GM12878 (cell line): Measurements from ENCODE around the gene RFX3. TPM values are rescaled to one million over a fixed set of nuclear protein-coding genes. Genes with fewer than 3 reads are reported as not detected.
A peak's percentile ranks its signal among the peaks of the same experiment; 100 is the strongest.

Experiments used
- EGR1 ChIP-seq, 2 experiments: IDR thresholded peaks; 1 replicate in 1 of 2; 2 replicates in 1 of 2; pipeline ENCODE4 v1.6.1; 2011 to 2012; ENCODE audit warnings: low read depth in 2 of 2, low read length in 2 of 2, borderline replicate concordance in 1 of 2, mild to moderate bottlenecking in 1 of 2, moderate library complexity in 1 of 2
- IRF4 ChIP-seq: IDR thresholded peaks from 2 replicates; pipeline ENCODE4 v1.6.1; 2011; ENCODE audit warnings: low read depth, low read length
- KLF5 ChIP-seq: fragments of 450-650 bp; IDR thresholded peaks from 2 replicates; pipeline ENCODE4 v1.6.1; 2014; ENCODE audit warnings: mild to moderate bottlenecking; ENCODE audit not compliant: partially characterized antibody
- MTA2 ChIP-seq: fragments of 450-650 bp; IDR thresholded peaks from 2 replicates; pipeline ENCODE4 v1.6.1; 2016; ENCODE audit warnings: low read depth, mild to moderate bottlenecking, moderate library complexity
- MYC ChIP-seq: IDR thresholded peaks from 2 replicates; pipeline ENCODE4 v1.6.1; 2011; ENCODE audit warnings: mild to moderate bottlenecking, low read length, moderate library complexity, inconsistent platforms; ENCODE audit not compliant: insufficient read depth, insufficient replicate concordance, insufficient read length, severe bottlenecking
- NR2C1 ChIP-seq: fragments of 450-650 bp; IDR thresholded peaks from 2 replicates; pipeline ENCODE4 v1.6.1; 2017; ENCODE audit warnings: antibody characterized with exemption, mild to moderate bottlenecking, moderate library complexity
- NRF1 ChIP-seq: conservative IDR thresholded peaks from 2 replicates; pipeline ENCODE4 v1.6.1; 2011; ENCODE audit warnings: mild to moderate bottlenecking, low read depth, low read length, improper control_type of control experiment
- POU2F2 ChIP-seq: IDR thresholded peaks from 3 replicates; pipeline ENCODE4 v1.6.1; 2011; ENCODE audit warnings: low read depth, mild to moderate bottlenecking, low read length, borderline replicate concordance
- RCOR1 ChIP-seq: conservative IDR thresholded peaks from 2 replicates; pipeline ENCODE4 v1.6.1; 2012; ENCODE audit warnings: low read depth, low read length, improper control_type of control experiment
- SMAD1 ChIP-seq: fragments of 450-650 bp; IDR thresholded peaks from 2 replicates; pipeline ENCODE4 v1.6.1; 2018; ENCODE audit warnings: mild to moderate bottlenecking, low read depth; ENCODE audit not compliant: partially characterized antibody
- STAT1 ChIP-seq: fragments of 450-650 bp; conservative IDR thresholded peaks from 2 replicates; pipeline ENCODE4 v1.6.1; 2014; ENCODE audit warnings: antibody characterized with exemption, mild to moderate bottlenecking
- SUZ12 ChIP-seq: fragments of 200-600 bp; sonication (generic); IDR thresholded peaks from one replicate; pipeline ENCODE4 v1.6.1; 2018; ENCODE audit warnings: antibody characterized with exemption, mild to moderate bottlenecking; ENCODE audit not compliant: unreplicated experiment
- YBX1 ChIP-seq: fragments of 450-650 bp; IDR thresholded peaks from 2 replicates; pipeline ENCODE4 v1.6.1; 2016; ENCODE audit warnings: antibody characterized with exemption
- ZNF24 ChIP-seq: fragments of 450-650 bp; IDR thresholded peaks from 2 replicates; pipeline ENCODE4 v1.6.1; 2017; ENCODE audit warnings: antibody characterized with exemption, mild to moderate bottlenecking
- ZNF622 ChIP-seq: fragments of 450-650 bp; IDR thresholded peaks from 2 replicates; pipeline ENCODE4 v1.6.1; 2017; ENCODE audit warnings: mild to moderate bottlenecking, inconsistent platforms
- polyA plus RNA-seq, 11 experiments: library from polyadenylated mRNA; depleted of rRNA in 4 of 11; unstranded in 6 of 11; stranded (reverse) in 5 of 11; fragments of >200 nt; fragmentation: Nextera tagmentation in 4 of 11; fragmentation: Illumina TruSeq in 1 of 11; extraction: Ambion mirVana in 4 of 11; extraction: Trizol in 1 of 11; gene quantifications; 1 replicate in 1 of 11; 2 replicates in 10 of 11; pipeline versions ENCODE4 v1.2.1 to v1.2.3, GENCODE V29; 2011 to 2016; ENCODE audit warnings: inconsistent platforms in 2 of 11, missing spikeins in 2 of 11, low read depth in 1 of 11
- total RNA-seq, 4 experiments: library from RNA; depleted of rRNA in 3 of 4; stranded (reverse); fragments of >200 nt in 3 of 4; fragmentation: Illumina TruSeq in 1 of 4; extraction: Trizol in 1 of 4; gene quantifications; 2 replicates each; pipeline versions ENCODE4 v1.2.1 to v1.2.3, GENCODE V29; 2013 to 2021
- TF ChIP-seq, protein P1 (sequence below): fragments of 450-650 bp; formaldehyde crosslinking; IDR thresholded peaks from 2 replicates; pipeline ENCODE4 v1.4.0; 2020; ENCODE audit warnings: mild to moderate bottlenecking, moderate library complexity
- TF ChIP-seq, protein P2 (sequence below): fragments of 450-650 bp; IDR thresholded peaks from 2 replicates; pipeline ENCODE4 v1.6.1; 2017; ENCODE audit warnings: low read depth, mild to moderate bottlenecking, moderate library complexity
- TF ChIP-seq, protein P3 (sequence below): fragments of 450-650 bp; formaldehyde crosslinking; IDR thresholded peaks from 2 replicates; pipeline ENCODE4 v1.4.0; 2022; ENCODE audit warnings: mild to moderate bottlenecking, moderate library complexity
- TF ChIP-seq, protein P4 (sequence below): IDR thresholded peaks from 2 replicates; pipeline ENCODE4 v1.6.1; 2012; ENCODE audit warnings: mild to moderate bottlenecking, low read depth, low read length

RFX3 gene
- total and polyA plus RNA-seq, 10 of the 15 experiments (the other 5 are each of a cell fraction or from before 2014, with no cell fraction given) = 1.2 to 26.4 (median 6.7) TPM

DNA sequence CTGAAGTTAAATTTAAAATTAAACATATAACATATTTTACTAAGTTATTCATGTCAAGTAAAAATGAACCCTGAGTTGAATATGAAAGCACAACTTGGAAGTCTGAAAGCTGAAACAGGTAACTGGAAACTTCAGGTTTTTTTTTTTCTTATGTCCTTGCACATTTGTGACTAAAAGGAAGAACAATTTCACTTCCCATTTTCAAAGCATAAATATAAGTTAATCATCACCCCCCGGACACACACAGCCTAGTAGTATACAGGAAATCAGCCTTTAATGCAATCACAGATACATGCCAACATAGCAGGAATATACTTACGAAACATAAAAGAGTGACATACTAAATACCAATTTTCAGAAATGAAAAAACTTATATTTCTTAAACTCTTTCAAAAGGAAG, 225.9 kb downstream of the RFX3 start (continued):
- TF ChIP-seq EGR1 (IDR thresholded peaks at IDR 0.05; ENCODE audit: borderline replicate concordance in 1 of 2, low read depth in 2 of 2, low read length in 2 of 2) (no peak), RCOR1 (0 out of 2 replicates have a peak, but pooled peaks have one; percentile 57), SUZ12 (no peak), MTA2 (peak; percentile 63; the same call in 1 of the 2 replicates), ZNF622 (no peak), KLF5 (no peak), STAT1 (no peak), POU2F2 (no peak), NR2C1 (no peak), NRF1 (no peak), ZNF24 (no peak; the same call in 1 of the 2 replicates), YBX1 (no peak), MYC (no peak), SMAD1 (no peak), IRF4 (0 out of 2 replicates have a peak, but pooled peaks have one; percentile 20)
- TF ChIP-seq, protein P1, sequence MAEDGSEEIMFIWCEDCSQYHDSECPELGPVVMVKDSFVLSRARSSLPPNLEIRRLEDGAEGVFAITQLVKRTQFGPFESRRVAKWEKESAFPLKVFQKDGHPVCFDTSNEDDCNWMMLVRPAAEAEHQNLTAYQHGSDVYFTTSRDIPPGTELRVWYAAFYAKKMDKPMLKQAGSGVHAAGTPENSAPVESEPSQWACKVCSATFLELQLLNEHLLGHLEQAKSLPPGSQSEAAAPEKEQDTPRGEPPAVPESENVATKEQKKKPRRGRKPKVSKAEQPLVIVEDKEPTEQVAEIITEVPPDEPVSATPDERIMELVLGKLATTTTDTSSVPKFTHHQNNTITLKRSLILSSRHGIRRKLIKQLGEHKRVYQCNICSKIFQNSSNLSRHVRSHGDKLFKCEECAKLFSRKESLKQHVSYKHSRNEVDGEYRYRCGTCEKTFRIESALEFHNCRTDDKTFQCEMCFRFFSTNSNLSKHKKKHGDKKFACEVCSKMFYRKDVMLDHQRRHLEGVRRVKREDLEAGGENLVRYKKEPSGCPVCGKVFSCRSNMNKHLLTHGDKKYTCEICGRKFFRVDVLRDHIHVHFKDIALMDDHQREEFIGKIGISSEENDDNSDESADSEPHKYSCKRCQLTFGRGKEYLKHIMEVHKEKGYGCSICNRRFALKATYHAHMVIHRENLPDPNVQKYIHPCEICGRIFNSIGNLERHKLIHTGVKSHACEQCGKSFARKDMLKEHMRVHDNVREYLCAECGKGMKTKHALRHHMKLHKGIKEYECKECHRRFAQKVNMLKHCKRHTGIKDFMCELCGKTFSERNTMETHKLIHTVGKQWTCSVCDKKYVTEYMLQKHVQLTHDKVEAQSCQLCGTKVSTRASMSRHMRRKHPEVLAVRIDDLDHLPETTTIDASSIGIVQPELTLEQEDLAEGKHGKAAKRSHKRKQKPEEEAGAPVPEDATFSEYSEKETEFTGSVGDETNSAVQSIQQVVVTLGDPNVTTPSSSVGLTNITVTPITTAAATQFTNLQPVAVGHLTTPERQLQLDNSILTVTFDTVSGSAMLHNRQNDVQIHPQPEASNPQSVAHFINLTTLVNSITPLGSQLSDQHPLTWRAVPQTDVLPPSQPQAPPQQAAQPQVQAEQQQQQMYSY = no peak
- TF ChIP-seq, protein P2, sequence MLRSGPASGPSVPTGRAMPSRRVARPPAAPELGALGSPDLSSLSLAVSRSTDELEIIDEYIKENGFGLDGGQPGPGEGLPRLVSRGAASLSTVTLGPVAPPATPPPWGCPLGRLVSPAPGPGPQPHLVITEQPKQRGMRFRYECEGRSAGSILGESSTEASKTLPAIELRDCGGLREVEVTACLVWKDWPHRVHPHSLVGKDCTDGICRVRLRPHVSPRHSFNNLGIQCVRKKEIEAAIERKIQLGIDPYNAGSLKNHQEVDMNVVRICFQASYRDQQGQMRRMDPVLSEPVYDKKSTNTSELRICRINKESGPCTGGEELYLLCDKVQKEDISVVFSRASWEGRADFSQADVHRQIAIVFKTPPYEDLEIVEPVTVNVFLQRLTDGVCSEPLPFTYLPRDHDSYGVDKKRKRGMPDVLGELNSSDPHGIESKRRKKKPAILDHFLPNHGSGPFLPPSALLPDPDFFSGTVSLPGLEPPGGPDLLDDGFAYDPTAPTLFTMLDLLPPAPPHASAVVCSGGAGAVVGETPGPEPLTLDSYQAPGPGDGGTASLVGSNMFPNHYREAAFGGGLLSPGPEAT = peak; percentile 72
- TF ChIP-seq, protein P3, sequence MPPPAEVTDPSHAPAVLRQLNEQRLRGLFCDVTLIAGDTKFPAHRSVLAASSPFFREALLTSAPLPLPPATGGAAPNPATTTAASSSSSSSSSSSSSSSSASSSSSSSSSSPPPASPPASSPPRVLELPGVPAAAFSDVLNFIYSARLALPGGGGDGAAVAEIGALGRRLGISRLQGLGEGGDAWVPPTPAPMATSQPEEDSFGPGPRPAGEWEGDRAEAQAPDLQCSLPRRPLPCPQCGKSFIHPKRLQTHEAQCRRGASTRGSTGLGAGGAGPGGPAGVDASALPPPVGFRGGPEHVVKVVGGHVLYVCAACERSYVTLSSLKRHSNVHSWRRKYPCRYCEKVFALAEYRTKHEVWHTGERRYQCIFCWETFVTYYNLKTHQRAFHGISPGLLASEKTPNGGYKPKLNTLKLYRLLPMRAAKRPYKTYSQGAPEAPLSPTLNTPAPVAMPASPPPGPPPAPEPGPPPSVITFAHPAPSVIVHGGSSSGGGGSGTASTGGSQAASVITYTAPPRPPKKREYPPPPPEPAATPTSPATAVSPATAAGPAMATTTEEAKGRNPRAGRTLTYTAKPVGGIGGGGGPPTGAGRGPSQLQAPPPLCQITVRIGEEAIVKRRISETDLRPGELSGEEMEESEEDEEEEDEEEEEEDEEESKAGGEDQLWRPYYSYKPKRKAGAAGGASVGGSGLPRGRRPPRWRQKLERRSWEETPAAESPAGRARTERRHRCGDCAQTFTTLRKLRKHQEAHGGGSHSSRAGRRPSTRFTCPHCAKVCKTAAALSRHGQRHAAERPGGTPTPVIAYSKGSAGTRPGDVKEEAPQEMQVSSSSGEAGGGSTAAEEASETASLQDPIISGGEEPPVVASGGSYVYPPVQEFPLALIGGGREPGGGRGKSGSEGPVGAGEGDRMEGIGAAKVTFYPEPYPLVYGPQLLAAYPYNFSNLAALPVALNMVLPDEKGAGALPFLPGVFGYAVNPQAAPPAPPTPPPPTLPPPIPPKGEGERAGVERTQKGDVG (CRISPR knock-in tag) = no peak
- TF ChIP-seq, protein P4, sequence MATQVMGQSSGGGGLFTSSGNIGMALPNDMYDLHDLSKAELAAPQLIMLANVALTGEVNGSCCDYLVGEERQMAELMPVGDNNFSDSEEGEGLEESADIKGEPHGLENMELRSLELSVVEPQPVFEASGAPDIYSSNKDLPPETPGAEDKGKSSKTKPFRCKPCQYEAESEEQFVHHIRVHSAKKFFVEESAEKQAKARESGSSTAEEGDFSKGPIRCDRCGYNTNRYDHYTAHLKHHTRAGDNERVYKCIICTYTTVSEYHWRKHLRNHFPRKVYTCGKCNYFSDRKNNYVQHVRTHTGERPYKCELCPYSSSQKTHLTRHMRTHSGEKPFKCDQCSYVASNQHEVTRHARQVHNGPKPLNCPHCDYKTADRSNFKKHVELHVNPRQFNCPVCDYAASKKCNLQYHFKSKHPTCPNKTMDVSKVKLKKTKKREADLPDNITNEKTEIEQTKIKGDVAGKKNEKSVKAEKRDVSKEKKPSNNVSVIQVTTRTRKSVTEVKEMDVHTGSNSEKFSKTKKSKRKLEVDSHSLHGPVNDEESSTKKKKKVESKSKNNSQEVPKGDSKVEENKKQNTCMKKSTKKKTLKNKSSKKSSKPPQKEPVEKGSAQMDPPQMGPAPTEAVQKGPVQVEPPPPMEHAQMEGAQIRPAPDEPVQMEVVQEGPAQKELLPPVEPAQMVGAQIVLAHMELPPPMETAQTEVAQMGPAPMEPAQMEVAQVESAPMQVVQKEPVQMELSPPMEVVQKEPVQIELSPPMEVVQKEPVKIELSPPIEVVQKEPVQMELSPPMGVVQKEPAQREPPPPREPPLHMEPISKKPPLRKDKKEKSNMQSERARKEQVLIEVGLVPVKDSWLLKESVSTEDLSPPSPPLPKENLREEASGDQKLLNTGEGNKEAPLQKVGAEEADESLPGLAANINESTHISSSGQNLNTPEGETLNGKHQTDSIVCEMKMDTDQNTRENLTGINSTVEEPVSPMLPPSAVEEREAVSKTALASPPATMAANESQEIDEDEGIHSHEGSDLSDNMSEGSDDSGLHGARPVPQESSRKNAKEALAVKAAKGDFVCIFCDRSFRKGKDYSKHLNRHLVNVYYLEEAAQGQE = no peak
